ENCODE data around the gene LRRC45. TPM values are rescaled to one million over a fixed set of nuclear protein-coding genes. Genes with fewer than 3 reads are reported as not detected.

LRRC45 gene
- total RNA-seq, 2 experiments from 2014 or later: 41.2 to 52.0 TPM

DNA sequence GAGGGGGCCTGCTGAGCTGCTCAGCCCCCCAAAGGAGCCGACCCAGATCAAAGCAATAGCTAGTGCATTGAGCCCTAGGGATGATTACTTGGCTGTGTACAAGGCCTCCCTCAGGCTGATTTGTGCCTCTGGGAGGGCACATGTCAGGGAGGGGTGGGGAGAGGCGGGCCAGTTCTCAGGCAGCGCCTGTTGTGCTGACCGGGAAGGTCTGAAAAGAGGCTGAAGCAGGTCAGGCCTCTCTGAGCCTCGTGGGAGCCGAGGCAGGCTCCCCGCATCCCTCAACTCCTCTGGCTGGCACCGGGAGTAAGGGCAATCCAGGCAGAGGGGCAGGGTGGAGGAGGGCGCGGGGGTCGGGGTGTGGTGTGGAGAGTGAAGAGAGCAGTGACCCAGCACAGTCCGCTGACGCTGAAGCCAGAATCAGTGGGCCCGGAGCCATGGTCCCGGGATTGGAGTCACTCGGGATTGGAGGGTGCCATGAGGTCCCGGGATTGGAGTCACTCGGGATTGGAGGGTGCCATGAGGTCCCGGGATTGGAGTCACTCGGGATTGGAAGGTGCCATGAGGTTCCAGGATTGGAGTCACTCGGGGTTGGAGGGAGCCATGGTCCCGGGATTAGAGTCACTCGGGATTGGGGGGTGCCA lies 11.4 kb downstream of the LRRC45 start:
- Histone ChIP-seq H3K27ac (ENCODE audit: low read depth, low read length, poor library complexity, severe bottlenecking) (no peak overlapping the region), H4K20me1 (ENCODE audit: insufficient read depth, low read length) (0 out of 2 replicates have a peak, but pooled peaks cover 5% of the 10 kb centered on the region), H3K4me3 (ENCODE audit: low read depth, low read length, poor library complexity, severe bottlenecking) (no peak overlapping the region), H3K9me3 (ENCODE audit: low read length) (no peaks in the 10 kb centered on the region), H3K4me2 (ENCODE audit: low read length) (no peak overlapping the region), H2AFZ (ENCODE audit: low read length) (no peak overlapping the region), H3K9me2 (ENCODE audit: insufficient read depth, low read length) (no peaks in the 10 kb centered on the region), H3K4me1 (ENCODE audit: insufficient read depth, low read length, poor library complexity, severe bottlenecking) (peaks cover 31% of the 10 kb centered on the region), H3K36me3 (ENCODE audit: insufficient read depth, low read length) (no peaks in the 10 kb centered on the region), H3K79me2 (ENCODE audit: insufficient read depth, low read depth, low read length) (no peaks in the 10 kb centered on the region)
- no TSS peak for BruUV-seq (replicated peaks)
- intact Hi-C loops (cut with micrococcal nuclease; ENCODE audit: unreplicated experiment): loop anchor here (5.0 kb wide), 2 partner anchors 162 to 173 kb away; partner anchors contain the start of gene ARHGDIA
- CTCF ChIA-PET (ENCODE audit: unreplicated experiment): interaction anchor here (0.6 kb wide), 1 partner anchor 13 kb away, joined by 4 read pairs; no protein-coding TSS in a partner anchor
- POLR2A ChIA-PET: interaction anchor here (1.2 kb wide), 1 partner anchor 12 kb away, joined by 4 read pairs; the partner anchor contains the start of genes CENPX and LRRC45
- TF ChIP-seq, protein P1, sequence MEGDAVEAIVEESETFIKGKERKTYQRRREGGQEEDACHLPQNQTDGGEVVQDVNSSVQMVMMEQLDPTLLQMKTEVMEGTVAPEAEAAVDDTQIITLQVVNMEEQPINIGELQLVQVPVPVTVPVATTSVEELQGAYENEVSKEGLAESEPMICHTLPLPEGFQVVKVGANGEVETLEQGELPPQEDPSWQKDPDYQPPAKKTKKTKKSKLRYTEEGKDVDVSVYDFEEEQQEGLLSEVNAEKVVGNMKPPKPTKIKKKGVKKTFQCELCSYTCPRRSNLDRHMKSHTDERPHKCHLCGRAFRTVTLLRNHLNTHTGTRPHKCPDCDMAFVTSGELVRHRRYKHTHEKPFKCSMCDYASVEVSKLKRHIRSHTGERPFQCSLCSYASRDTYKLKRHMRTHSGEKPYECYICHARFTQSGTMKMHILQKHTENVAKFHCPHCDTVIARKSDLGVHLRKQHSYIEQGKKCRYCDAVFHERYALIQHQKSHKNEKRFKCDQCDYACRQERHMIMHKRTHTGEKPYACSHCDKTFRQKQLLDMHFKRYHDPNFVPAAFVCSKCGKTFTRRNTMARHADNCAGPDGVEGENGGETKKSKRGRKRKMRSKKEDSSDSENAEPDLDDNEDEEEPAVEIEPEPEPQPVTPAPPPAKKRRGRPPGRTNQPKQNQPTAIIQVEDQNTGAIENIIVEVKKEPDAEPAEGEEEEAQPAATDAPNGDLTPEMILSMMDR (conservative IDR thresholded peaks at IDR 0.05; ENCODE audit: low read length): no peak
- no peak for TF ChIP-seq EZH2phosphoT487 (IDR thresholded peaks at IDR 0.05; ENCODE audit: borderline replicate concordance, low read depth, low read length)
- DNase-seq (ENCODE audit: low spot score): no peak

DNA sequence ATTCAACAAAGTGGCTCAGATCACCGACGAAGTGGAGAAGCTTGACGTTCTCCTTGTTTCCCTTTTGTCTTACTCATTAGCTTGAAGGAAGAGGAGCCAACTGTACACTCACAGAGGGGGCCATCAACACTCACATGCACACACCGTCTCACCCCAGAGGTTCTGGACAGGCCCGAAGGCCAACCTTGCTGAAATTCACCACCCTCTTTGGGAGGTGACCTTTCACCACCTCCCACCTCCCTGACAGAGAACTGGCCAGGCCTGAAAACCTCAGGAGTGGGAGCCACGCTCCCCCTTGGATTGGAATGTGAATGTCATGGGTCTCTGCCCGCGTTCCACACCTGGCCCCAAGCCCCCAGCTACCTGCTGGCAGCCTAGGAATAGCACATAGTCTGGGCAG lies 12.4 kb downstream of the LRRC45 start:
- POLR2A ChIA-PET: interaction anchor here (1.2 kb wide), 1 partner anchor 13 kb away, joined by 4 read pairs; the partner anchor contains the start of genes CENPX and LRRC45
- H3K27ac ChIP-seq (ENCODE audit: low read depth, low read length, poor library complexity, severe bottlenecking): no peak overlapping the region
- H3K4me1 ChIP-seq (ENCODE audit: insufficient read depth, low read length, poor library complexity, severe bottlenecking): peaks cover 27% of the 10 kb centered on the region
- H3K9me2 ChIP-seq (ENCODE audit: insufficient read depth, low read length): no peaks in the 10 kb centered on the region
- H3K79me2 ChIP-seq (ENCODE audit: insufficient read depth, low read depth, low read length): no peaks in the 10 kb centered on the region
- no peaks in the 10 kb centered on the region for H3K36me3 ChIP-seq (ENCODE audit: insufficient read depth, low read length)
- DNase-seq (ENCODE audit: low spot score): no peak
- H3K4me3 ChIP-seq (ENCODE audit: low read depth, low read length, poor library complexity, severe bottlenecking): no peak overlapping the region
- BruUV-seq (replicated peaks): no TSS peak
- H4K20me1 ChIP-seq (ENCODE audit: insufficient read depth, low read length): 0 out of 2 replicates have a peak, but pooled peaks cover 5% of the 10 kb centered on the region
- H3K4me2 ChIP-seq (ENCODE audit: low read length): no peak overlapping the region
- H2AFZ ChIP-seq (ENCODE audit: low read length): no peak overlapping the region
- intact Hi-C loops (cut with micrococcal nuclease; ENCODE audit: unreplicated experiment): loop anchor here (5.0 kb wide), 1 partner anchor 163 kb away; the partner anchor contains the start of gene ARHGDIA
- H3K9me3 ChIP-seq (ENCODE audit: low read length): no peaks in the 10 kb centered on the region
- CTCF ChIA-PET (ENCODE audit: unreplicated experiment): interaction anchor here (0.6 kb wide), 1 partner anchor 89 kb away, joined by 3 read pairs; no protein-coding TSS in a partner anchor
- TF ChIP-seq, protein P1 (conservative IDR thresholded peaks at IDR 0.05; ENCODE audit: low read length): no peak
- no peak for TF ChIP-seq EZH2phosphoT487 (IDR thresholded peaks at IDR 0.05; ENCODE audit: borderline replicate concordance, low read depth, low read length)
